ENCODE measurements around the gene SRP14.
A peak's percentile ranks its signal among the peaks of the same experiment; 100 is the strongest.

The SRP14 gene

DNA sequence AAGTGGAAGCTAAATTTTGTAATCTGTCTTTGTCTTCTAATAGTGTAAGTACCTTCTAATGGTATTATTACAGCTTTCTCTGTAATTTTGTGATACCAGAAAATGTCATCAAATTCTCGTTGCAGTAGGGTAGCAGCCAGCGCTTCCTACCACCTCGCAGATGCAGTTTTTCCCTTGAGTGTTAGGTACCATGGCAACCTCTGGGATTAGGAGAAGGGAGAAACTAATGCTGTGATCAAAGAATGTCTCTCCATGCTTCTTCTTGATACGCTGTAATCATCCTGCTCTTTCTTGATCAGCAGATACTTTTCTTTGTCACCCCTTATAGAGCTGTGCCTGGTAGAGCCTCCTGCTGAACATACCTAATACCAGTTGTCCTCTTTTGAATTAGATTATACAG is 27.7 kb downstream of the SRP14 start:
- no peak overlapping the region for H3K27ac ChIP-seq (ENCODE audit: low read depth, low read length)
- no peaks in the 10 kb centered on the region for H3K4me1 ChIP-seq (ENCODE audit: control insufficient read depth, insufficient read depth, low read length)
- peaks cover 43% of the 10 kb centered on the region for H3K9me3 ChIP-seq (ENCODE audit: control insufficient read depth, insufficient read depth, low read length)
- no peaks in the 10 kb centered on the region for H3K27me3 ChIP-seq (ENCODE audit: control insufficient read depth, insufficient read depth, low read length)
- H3K9ac ChIP-seq (ENCODE audit: low read depth, low read length) = no peak overlapping the region
- no peak overlapping the region for H3K4me3 ChIP-seq (ENCODE audit: low read depth, low read length)
- peaks cover 99% of the 10 kb centered on the region for H3K36me3 ChIP-seq (ENCODE audit: control insufficient read depth, insufficient read depth, low read length)

- Histone ChIP-seq H3K4me1 (ENCODE audit: control insufficient read depth, insufficient read depth, low read length) (no peaks in the 10 kb centered on the region), H3K36me3 (ENCODE audit: control insufficient read depth, insufficient read depth, low read length) (peaks cover 99% of the 10 kb centered on the region), H3K9ac (ENCODE audit: low read depth, low read length) (no peak overlapping the region), H3K9me3 (ENCODE audit: control insufficient read depth, insufficient read depth, low read length) (peaks cover 43% of the 10 kb centered on the region), H3K27ac (ENCODE audit: low read depth, low read length) (no peak overlapping the region), H3K27me3 (ENCODE audit: control insufficient read depth, insufficient read depth, low read length) (no peaks in the 10 kb centered on the region), H3K4me3 (ENCODE audit: low read depth, low read length) (no peak overlapping the region)
Measured at GRCh38 chr15:40010686-40011085, 28.3 kb downstream of the SRP14 start.

DNA sequence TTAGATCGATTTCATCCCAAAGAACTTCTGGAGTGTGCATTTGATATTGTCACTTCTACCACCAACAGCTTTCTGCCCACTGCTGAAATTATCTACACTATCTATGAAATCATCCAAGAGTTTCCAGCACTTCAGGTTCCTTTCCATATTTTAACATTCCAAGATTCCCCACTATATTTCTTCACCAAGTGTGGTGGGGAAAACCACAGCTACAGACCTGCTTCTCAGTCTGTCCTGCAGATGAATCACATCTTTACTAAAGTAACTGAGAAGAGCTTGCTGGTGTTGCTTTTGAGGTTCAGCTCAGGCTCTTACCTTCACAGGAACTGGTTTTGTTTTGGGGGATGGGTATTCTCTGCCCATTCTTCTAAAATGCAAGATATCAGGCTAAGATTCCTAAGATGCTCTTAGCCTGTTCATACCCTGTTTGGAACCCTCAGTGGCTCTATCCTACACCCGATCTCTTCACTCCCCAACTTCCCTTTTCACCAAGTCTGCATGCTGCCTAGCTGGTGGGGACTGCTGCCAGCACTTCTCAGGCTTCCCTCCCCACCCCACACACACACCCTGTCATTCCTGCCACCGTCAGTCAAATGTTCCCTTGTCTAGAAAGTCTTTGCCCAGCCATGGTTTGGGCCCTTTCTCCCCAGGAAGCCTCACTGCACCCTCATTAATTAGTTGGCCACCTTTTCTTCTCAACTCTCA is 30.8 kb downstream of the SRP14 start:
- H3K27me3 ChIP-seq (ENCODE audit: control insufficient read depth, insufficient read depth, low read length) = no peaks in the 10 kb centered on the region
- H3K9me3 ChIP-seq (ENCODE audit: control insufficient read depth, insufficient read depth, low read length) = peaks cover 21% of the 10 kb centered on the region
- no peaks in the 10 kb centered on the region for H3K4me1 ChIP-seq (ENCODE audit: control insufficient read depth, insufficient read depth, low read length)
- H3K9ac ChIP-seq (ENCODE audit: low read depth, low read length) = no peak overlapping the region
- no peak overlapping the region for H3K4me3 ChIP-seq (ENCODE audit: low read depth, low read length)
- H3K27ac ChIP-seq (ENCODE audit: low read depth, low read length) = no peak overlapping the region
- H3K36me3 ChIP-seq (ENCODE audit: control insufficient read depth, insufficient read depth, low read length) = peaks cover 100% of the 10 kb centered on the region

GRCh38 chr15:40006646-40007045 is 32.3 kb downstream of the SRP14 start:
- peaks cover 6% of the 10 kb centered on the region for H3K9me3 ChIP-seq (ENCODE audit: control insufficient read depth, insufficient read depth, low read length)
- no peaks in the 10 kb centered on the region for H3K27me3 ChIP-seq (ENCODE audit: control insufficient read depth, insufficient read depth, low read length)
- H3K4me3 ChIP-seq (ENCODE audit: low read depth, low read length) = no peak overlapping the region
- peaks cover 100% of the 10 kb centered on the region for H3K36me3 ChIP-seq (ENCODE audit: control insufficient read depth, insufficient read depth, low read length)
- 0 out of 2 replicates have a peak, but pooled peaks cover 7% of the 10 kb centered on the region for H3K4me1 ChIP-seq (ENCODE audit: control insufficient read depth, insufficient read depth, low read length)
- no peak overlapping the region for H3K27ac ChIP-seq (ENCODE audit: low read depth, low read length)
- H3K9ac ChIP-seq (ENCODE audit: low read depth, low read length) = no peak overlapping the region

- Histone ChIP-seq H3K4me3 (ENCODE audit: low read depth, low read length) (no peak overlapping the region), H3K4me1 (ENCODE audit: control insufficient read depth, insufficient read depth, low read length) (0 out of 2 replicates have a peak, but pooled peaks cover 7% of the 10 kb centered on the region), H3K27me3 (ENCODE audit: control insufficient read depth, insufficient read depth, low read length) (no peaks in the 10 kb centered on the region), H3K9ac (ENCODE audit: low read depth, low read length) (no peak overlapping the region), H3K27ac (ENCODE audit: low read depth, low read length) (no peak overlapping the region), H3K36me3 (ENCODE audit: control insufficient read depth, insufficient read depth, low read length) (peaks cover 100% of the 10 kb centered on the region), H3K9me3 (ENCODE audit: control insufficient read depth, insufficient read depth, low read length) (no peaks in the 10 kb centered on the region)
Measured at GRCh38 chr15:40006003-40006402, 33.0 kb downstream of the SRP14 start.

DNA sequence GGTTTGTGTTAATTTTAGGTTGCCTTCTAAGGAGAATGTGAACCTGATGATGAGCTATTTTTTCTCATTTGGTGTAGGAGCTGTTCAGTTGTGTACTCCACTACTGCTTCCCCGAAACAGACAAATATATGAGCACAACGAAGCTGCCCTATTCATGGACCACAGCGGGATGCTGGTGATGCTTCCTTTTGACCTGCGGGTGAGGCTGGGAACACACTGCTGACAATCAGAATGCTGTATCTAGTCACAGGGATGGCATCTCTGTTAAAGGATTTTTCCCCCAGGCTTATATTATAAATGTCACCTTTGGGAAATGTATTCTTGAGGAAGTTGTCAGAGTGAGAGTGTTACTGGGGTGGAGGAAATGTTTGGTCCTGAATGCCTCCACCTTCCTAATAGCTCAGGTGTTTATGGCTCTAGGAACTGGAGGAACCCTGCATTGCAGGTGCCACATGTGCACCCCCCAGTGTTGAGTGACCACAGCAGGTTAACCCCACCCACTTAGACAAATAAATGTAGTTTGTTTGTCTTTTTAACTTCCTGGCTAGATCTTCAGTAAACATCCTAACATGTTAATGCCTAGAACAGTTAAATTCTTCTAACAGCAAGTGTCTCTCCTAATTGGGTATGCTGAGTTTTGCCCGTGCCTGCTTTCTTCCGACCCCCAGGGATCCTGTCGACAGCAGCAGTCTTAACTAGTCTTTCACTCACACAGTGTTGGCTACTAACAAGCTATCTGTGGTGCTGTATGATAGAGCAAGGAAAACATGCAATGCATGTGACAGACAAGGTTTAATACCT is 35.7 kb downstream of the SRP14 start:
- Histone ChIP-seq H3K4me3 (ENCODE audit: low read depth, low read length) (no peak overlapping the region), H3K36me3 (ENCODE audit: control insufficient read depth, insufficient read depth, low read length) (peaks cover 98% of the 10 kb centered on the region)

GRCh38 chr15:40002295-40002694 is 36.7 kb downstream of the SRP14 start:
- no peaks in the 10 kb centered on the region for H3K9me3 ChIP-seq (ENCODE audit: control insufficient read depth, insufficient read depth, low read length)
- no peak overlapping the region for H3K9ac ChIP-seq (ENCODE audit: low read depth, low read length)
- peaks cover 98% of the 10 kb centered on the region for H3K36me3 ChIP-seq (ENCODE audit: control insufficient read depth, insufficient read depth, low read length)
- 0 out of 2 replicates have a peak, but pooled peaks cover 7% of the 10 kb centered on the region for H3K4me1 ChIP-seq (ENCODE audit: control insufficient read depth, insufficient read depth, low read length)
- H3K27ac ChIP-seq (ENCODE audit: low read depth, low read length) = peak overlapping the region; percentile 55
- no peaks in the 10 kb centered on the region for H3K27me3 ChIP-seq (ENCODE audit: control insufficient read depth, insufficient read depth, low read length)
- no peak overlapping the region for H3K4me3 ChIP-seq (ENCODE audit: low read depth, low read length)

More for the DNA sequence above, 35.7 kb downstream of the SRP14 start:
- Histone ChIP-seq H3K9ac (ENCODE audit: low read depth, low read length) (no peak overlapping the region), H3K9me3 (ENCODE audit: control insufficient read depth, insufficient read depth, low read length) (no peaks in the 10 kb centered on the region), H3K27me3 (ENCODE audit: control insufficient read depth, insufficient read depth, low read length) (no peaks in the 10 kb centered on the region), H3K27ac (ENCODE audit: low read depth, low read length) (peak overlapping the region; percentile 8), H3K4me1 (ENCODE audit: control insufficient read depth, insufficient read depth, low read length) (0 out of 2 replicates have a peak, but pooled peaks cover 7% of the 10 kb centered on the region)

DNA sequence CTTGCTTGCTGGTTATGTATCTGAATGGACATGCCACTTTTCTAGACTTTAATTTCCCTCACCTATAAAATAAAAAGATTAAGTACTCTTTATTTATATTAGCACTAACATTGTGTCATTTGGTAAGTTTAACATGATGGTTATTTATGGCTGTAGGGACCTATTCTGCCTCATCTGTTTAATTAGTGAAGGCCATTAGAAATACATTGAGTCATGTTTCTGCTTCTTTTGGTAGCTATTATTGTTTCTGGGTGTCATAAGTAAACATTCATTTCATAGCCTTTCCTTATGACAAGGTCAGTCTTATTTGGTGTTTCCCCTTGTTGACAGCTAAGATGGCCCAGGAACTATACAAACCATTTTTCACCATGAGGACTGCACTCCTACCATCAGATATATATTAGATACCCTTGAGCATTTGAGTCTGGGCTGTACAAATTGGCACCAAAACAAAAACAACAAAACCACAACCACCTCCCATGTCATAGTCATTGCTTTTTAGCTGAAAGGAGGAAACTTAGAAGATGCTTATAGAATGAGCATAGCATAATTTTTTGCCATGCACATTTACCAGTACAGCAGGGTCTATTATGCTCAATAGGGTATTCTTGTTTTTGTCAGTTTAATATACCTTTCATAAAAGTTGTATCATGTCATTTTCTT is 39.3 kb downstream of the SRP14 start:
- Histone ChIP-seq H3K4me1 (ENCODE audit: control insufficient read depth, insufficient read depth, low read length) (0 out of 2 replicates have a peak, but pooled peaks cover 7% of the 10 kb centered on the region), H3K9ac (ENCODE audit: low read depth, low read length) (no peak overlapping the region), H3K9me3 (ENCODE audit: control insufficient read depth, insufficient read depth, low read length) (no peaks in the 10 kb centered on the region), H3K27me3 (ENCODE audit: control insufficient read depth, insufficient read depth, low read length) (no peaks in the 10 kb centered on the region), H3K27ac (ENCODE audit: low read depth, low read length) (no peak overlapping the region), H3K36me3 (ENCODE audit: control insufficient read depth, insufficient read depth, low read length) (peaks cover 97% of the 10 kb centered on the region), H3K4me3 (ENCODE audit: low read depth, low read length) (no peak overlapping the region)

DNA sequence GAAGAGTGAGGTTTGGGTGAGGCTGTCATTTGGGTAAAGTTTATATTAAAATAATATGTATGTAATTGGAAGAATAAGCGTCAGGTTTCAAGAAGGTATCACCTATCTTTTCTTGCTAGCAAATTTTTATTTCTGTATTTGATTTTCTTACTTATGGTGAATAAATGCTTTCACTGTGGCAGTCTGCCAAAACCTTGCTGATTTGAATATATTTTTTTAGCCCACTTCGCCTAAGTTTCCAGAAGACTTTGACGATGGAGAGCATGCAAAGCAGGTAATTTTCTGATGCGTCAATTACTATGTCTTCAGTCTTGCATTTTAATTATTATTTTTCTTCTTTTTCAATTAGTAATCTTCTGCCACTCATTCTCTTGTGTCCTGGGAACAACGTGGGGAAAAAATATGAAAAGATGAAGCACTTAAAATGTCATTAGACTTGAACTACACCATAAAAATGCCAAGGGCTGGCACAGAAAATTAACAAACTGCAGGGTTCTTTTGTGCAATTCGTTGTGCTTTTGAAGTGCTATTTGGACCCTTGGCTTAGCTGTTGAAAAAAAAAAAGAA is 40.4 kb downstream of the SRP14 start:
- Histone ChIP-seq H3K4me1 (ENCODE audit: control insufficient read depth, insufficient read depth, low read length) (0 out of 2 replicates have a peak, but pooled peaks cover 7% of the 10 kb centered on the region), H3K4me3 (ENCODE audit: low read depth, low read length) (no peak overlapping the region), H3K9me3 (ENCODE audit: control insufficient read depth, insufficient read depth, low read length) (no peaks in the 10 kb centered on the region), H3K36me3 (ENCODE audit: control insufficient read depth, insufficient read depth, low read length) (peaks cover 97% of the 10 kb centered on the region), H3K27ac (ENCODE audit: low read depth, low read length) (no peak overlapping the region), H3K27me3 (ENCODE audit: control insufficient read depth, insufficient read depth, low read length) (no peaks in the 10 kb centered on the region), H3K9ac (ENCODE audit: low read depth, low read length) (no peak overlapping the region)

- 0 out of 2 replicates have a peak, but pooled peaks cover 7% of the 10 kb centered on the region for H3K4me1 ChIP-seq (ENCODE audit: control insufficient read depth, insufficient read depth, low read length)
- no peak overlapping the region for H3K9ac ChIP-seq (ENCODE audit: low read depth, low read length)
- no peaks in the 10 kb centered on the region for H3K9me3 ChIP-seq (ENCODE audit: control insufficient read depth, insufficient read depth, low read length)
- H3K36me3 ChIP-seq (ENCODE audit: control insufficient read depth, insufficient read depth, low read length) = peaks cover 97% of the 10 kb centered on the region
- H3K27ac ChIP-seq (ENCODE audit: low read depth, low read length) = no peak overlapping the region
- H3K27me3 ChIP-seq (ENCODE audit: control insufficient read depth, insufficient read depth, low read length) = no peaks in the 10 kb centered on the region
- no peak overlapping the region for H3K4me3 ChIP-seq (ENCODE audit: low read depth, low read length)
Measured at GRCh38 chr15:39997639-39998038, 41.3 kb downstream of the SRP14 start.

Data from HUES48 (cell line).